Measurements from ENCODE around the gene SERINC3. TPM values are rescaled to one million over a fixed set of nuclear protein-coding genes. Genes with fewer than 3 reads are reported as not detected.
"Not testable (repeated sequence)": the region's sequence is repeated elsewhere in the genome, so short reads cannot be mapped to it uniquely, and the experiment has no call there.

SERINC3 gene
- total RNA-seq, 1 experiment from 2014 or later = 70.8 TPM

GRCh38 chr20:44494266-44494665, 27.6 kb downstream of the SERINC3 start:
- DNase-seq (ENCODE audit: low read depth) = peak; percentile 86

GRCh38 chr20:44491635-44492395, 30.1 kb downstream of the SERINC3 start:
- peak; percentile 73 for DNase-seq (ENCODE audit: low read depth)

DNA sequence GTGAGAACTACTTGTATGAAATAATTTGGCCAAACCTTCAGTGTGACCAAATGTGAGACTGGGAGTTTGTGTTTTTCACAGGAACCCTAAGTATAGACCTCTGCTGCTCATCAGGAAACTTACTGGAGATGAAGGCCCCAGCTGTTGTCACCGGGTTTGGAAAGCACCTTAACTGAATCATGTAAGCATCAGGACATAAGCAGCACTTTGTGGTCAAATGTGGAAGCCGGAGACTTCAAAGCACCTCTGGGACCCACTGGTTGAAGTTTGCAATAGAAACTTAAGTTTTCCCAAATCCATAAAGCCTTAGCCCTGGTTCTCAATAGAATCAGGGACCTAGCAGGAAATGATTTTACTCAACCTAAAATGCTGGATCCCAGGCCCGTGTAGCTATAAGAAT, 31.9 kb downstream of the SERINC3 start:
- no peak for DNase-seq (ENCODE audit: low read depth)

DNA sequence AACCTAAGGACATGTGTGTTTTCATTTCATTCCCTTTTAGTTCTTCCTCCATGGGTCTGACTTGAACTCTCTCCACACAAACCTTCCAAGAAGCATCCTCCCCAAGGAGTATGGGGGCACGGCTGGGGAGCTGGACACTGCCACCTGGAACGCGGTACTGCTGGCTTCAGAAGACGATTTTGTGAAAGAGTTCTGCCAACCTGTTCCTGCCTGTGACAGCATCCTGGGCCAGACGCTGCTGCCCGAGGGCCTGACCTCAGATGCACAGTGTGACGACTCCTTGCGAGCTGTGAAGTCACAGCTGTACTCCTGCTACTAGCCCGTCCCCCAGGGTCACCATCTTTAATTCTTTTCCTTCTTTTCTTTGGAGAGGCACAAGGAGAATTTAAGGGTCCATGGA, 32.6 kb downstream of the SERINC3 start:
- DNase-seq (ENCODE audit: low read depth) = no peak

DNA sequence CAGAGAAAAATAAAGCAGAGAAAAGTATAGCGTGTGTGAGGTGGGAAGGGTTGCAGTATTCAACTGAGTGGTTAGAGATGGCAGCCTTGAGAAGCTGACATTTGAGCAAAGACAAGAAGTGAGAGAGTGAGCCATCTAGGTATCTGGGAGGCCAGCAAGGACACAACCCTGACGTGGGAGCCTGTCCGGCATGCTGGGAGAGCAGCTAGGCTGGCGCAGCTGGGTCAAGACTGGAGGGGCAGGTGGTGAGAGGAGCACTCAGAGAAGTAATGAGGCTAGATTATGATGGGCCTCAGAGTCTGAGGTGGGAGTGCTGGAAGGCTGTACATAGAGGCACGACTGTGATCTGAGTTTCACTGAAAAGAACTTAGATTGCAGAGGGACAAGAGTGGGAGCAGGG, 33.3 kb downstream of the SERINC3 start:
- DNase-seq (ENCODE audit: low read depth) = no peak

- DNase-seq (ENCODE audit: low read depth) = no peak
These were observed 36.1 kb downstream of the SERINC3 start for GRCh38 chr20:44485830-44486198.

GRCh38 chr20:44485078-44485829, 36.6 kb downstream of the SERINC3 start:
- no peak for DNase-seq (ENCODE audit: low read depth)

DNA sequence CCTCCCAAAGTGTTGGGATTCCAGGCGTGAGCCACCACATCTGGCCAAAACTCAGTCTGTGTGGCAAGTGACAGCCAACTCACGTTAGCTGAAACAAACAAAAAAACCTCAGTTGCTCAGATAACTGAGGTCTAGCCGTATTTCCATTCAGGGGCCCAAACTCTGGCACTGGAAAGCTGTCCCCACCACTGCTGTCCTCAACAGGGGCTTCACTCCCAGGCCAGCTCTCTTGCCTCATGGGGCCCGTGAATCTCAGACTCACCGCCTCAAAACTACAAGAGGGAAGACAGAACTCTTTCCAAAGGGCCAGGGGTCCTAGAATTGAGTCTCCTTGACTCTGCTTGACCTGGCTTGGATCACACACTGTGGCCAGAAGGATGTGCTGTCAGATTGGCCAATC, 38.8 kb downstream of the SERINC3 start:
- DNase-seq (ENCODE audit: low read depth) = no peak

DNA sequence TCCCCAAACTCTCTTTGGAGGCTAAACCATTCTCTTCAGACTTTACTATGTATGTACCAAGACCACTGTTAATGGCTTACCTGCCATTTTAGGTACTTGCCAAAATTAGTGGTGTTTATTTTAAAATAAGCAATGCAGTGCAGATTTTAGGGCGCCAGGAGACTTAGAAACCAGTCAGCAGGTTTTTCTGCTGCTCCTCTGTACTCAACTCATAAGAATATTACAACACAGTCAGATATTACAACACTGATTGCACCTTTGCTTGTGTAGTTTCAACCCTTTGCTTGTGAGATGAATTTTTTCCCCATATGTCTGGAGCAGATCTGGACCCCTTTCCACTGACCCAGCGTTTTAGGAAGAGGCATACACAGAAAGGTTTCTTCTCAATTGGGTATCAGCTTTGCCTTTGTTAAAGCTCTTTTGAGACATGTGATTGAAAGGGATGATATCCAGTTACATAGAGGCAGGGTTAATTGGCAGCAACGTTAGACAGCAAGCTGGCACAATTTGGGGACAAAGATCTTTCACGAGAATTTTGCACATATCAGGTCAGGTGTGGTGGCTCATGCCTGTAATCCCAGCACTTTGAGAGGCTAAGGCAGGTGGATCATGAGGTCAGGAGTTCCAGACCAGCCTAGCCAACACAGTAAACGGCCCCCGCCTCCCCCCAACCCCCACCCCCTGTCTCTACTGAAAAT, 40.0 kb downstream of the SERINC3 start:
- DNase-seq (ENCODE audit: low read depth) = no peak

DNA sequence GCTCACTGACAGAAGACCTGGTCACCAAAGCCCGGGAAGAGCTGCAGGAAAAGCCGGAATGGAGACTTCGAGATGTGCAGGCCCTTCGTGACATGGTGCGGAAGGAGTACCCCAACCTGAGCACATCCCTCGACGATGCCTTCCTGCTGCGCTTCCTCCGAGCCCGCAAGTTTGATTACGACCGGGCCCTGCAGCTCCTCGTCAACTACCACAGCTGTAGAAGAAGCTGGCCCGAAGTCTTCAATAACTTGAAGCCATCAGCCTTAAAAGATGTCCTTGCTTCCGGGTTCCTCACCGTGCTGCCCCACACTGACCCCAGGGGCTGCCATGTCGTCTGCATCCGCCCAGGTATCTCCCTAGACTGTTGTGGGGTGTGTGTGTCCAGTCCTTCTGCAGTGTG, 41.8 kb downstream of the SERINC3 start:
- no peak for DNase-seq (ENCODE audit: low read depth)

GRCh38 chr20:44479643-44480042, 42.2 kb downstream of the SERINC3 start:
- no peak for DNase-seq (ENCODE audit: low read depth)

DNA sequence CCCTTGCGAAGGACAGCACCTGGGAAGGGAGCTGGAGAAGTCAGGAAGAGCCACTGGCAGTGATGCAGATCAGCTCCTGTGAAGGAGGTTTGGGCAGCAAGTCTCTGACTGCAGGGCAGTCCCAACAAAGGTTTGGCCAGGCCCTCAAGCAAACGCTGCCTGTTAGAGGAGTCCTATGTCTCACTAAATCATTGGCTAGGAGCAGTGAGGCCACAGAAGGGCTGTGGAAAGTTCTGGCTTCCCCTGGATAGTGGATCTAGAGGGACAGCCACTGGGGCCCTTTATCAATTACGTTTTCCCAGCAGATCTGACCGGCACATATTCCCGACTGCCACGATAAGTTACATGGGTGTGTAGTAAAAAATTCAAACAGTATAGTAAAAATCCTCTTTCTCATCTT, 43.7 kb downstream of the SERINC3 start:
- DNase-seq (ENCODE audit: low read depth) = no peak

GRCh38 chr20:44477151-44477550, 44.7 kb downstream of the SERINC3 start:
- no peak for DNase-seq (ENCODE audit: low read depth)

DNA sequence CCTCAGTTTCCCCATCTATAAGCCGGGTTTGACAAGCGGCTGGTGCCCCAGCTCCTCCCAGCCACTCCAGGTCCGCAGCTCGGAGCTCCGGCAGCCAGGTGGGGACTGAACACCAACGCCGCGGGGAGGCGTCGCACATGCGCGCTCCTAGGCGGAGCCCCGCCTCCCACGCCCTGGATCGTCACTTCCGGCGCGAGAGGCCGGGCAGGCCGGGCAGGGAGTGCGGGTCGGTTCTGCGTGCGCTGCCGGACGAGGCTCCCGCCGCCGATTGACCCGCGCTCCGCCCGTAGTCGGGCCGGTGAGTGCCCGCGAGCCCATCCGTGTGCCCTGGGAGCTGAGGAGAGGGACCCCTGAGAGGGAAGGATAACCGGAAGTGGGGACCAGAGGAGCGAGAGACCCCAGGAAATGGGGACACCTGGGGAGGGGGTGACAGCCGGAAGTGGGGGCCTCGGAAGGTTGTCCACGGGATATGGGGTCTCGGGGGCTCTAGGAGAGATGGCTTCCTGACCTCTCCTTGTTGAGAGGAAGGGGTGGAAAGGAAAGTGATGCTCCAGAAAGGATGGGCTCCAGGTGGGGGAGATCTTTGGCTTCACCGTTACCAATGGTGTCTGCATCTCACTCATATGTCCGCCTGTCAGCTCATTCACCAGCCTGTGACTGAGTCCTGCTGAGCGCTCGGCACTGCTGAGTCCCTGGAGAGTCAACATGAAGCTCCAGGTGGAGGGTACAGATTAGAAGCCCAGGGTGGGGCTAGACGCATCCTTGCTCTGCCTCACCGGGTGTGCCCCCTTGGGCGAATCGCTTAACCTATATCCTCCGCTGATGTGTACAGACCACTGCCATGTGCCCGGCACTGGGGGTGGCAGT, 45.9 kb downstream of the SERINC3 start, which contains the start of gene TTPAL:
TSS of gene TTPAL (plus strand) at position 181 of the 867 bp plus-strand sequence. CDS start 4,126 bp downstream, outside the sequence.
- DNase-seq (ENCODE audit: low read depth) = peak; percentile 79

DNA sequence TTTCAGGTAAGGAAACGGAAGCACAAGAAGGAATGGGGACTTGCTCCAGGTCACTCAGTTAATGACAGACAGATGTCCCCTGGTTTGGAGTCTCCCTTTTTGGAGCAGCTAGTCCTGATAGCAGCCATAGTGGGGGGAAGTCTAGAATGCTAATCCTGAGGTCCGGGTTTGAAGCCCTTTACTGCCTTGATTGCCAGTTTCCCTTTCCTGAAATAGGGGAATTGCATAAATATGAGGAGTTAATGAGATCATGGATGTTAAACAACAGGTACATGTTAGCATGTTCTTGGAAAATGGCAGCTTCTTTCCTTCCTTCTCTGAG, 46.5 kb downstream of the SERINC3 start:
- no peak for DNase-seq (ENCODE audit: low read depth)

DNA sequence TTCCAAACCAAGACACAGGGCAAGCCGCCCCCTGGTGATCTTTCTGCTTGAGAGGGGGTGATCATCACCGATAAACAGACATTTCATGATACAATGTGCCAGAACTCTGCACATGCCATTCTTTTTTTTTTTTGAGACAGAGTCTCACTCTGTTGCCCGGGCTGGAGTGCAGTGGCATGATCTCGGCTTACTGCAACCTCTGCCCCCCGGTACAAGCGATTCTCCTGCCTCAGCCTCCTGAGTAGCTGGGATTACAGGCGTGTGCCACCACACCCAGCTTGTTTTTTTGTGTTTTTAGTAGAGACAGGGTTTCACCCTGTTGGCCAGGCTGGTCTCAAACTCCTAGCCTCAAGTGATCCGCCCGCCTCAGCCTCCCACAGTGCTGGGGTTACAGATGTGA, 49.6 kb downstream of the SERINC3 start:
- not testable (repeated sequence) for DNase-seq (ENCODE audit: low read depth)

DNA sequence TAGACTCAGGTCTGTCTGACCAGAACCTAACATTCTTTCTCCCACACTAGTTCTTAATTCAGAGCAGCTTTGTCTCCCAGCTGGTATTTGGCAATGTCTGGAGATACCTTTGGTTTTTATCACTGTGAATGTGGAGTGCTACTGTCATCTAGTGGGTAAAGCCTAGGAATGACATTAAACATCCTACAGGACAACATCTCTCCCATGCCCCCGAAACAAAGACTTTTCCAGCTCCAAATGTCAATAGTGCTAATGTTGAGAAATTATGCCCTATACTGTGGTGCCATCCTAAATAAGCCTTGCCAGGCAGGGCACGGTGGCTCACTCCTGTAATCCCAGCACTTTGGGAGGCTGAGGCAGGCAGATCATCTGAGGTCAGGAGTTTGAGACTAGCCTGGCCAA, 50.4 kb downstream of the SERINC3 start:
- peak; percentile 79 for DNase-seq (ENCODE audit: low read depth)

GRCh38 chr20:44470327-44470726, 51.5 kb downstream of the SERINC3 start:
- no peak for DNase-seq (ENCODE audit: low read depth)

GRCh38 chr20:44468044-44468782, 53.7 kb downstream of the SERINC3 start:
- no peak for DNase-seq (ENCODE audit: low read depth)

DNA sequence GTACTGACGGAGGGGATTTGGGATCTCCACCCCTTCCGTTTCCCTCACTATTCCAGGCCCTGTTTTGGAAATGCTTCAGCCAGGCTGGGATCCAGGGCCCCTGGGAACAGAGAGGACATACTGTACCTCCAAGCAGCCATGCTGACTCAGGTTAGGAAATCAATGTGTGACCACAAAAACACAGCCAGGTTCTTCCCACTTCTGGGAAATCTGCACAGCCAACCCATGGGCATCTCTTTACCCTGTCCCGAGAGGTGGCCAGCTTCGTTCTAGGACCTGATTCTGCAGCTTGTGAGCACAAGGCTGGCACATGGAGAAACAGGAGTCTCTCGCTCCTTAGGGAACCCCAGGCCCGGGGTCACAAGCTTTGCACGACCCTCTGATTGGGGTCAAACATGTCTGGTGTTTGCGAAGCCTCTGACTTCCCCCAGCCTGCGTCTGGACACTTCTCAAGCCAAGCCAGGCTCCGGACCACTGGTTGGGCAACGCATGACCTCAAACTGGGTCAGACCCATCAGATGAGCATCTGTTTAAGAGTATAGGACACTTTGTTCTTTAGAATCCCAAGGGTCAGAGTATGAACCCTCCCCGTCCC, 54.5 kb downstream of the SERINC3 start:
- peak; percentile 97 for DNase-seq (ENCODE audit: low read depth)
